PC-3 (cell line): ENCODE data around the gene TWF2. TPM values are rescaled to one million over a fixed set of nuclear protein-coding genes. Genes with fewer than 3 reads are reported as not detected.

Experiments
- ATAC-seq: fragments of 200-7000 bp; cut with Tn5 transposase; 2 replicates; pipeline ENCODE4 v1.9.1; 2020; ENCODE audit warnings: mild to moderate bottlenecking, moderate library complexity
- BruUV-seq: library from RNA; stranded (reverse); fragments of 400-500 nt; replicated peaks from 2 replicates; lab custom pipeline; 2021; lab: Mats Ljungman, UMichigan
- CTCF ChIA-PET: fragments of 300-600 bp; sonication (Branson Sonifier 250); formaldehyde crosslinking; loops from one replicate; lab custom pipeline; 2022; ENCODE audit warnings: antibody characterized with exemption; lab: Charles Lee
- POLR2A ChIA-PET: fragments of 300-600 bp; sonication (Branson Sonifier 250); formaldehyde crosslinking; loops from one replicate; lab custom pipeline; 2022; ENCODE audit warnings: antibody characterized with exemption; ENCODE audit not compliant: unreplicated experiment; lab: Charles Lee
- DNase-seq: peaks from one replicate; pipeline ENCODE4 v3.0.0-alpha.2; 2015
- H2AFZ ChIP-seq: fragments of 300-600 bp; sonication (generic); 2 replicates; pipeline ENCODE4 v1.6.0; 2016; ENCODE audit warnings: antibody characterized with exemption, low read length
- H3F3A ChIP-seq: fragments of 300-600 bp; sonication (generic); one replicate; pipeline ENCODE4 v1.6.0; 2017; ENCODE audit warnings: antibody characterized with exemption, low read length, control low read depth, mild to moderate bottlenecking; ENCODE audit not compliant: unreplicated experiment
- H3K27ac ChIP-seq: fragments of 300-600 bp; sonication (generic); 2 replicates; pipeline ENCODE4 v1.5.1; 2016; ENCODE audit warnings: mild to moderate bottlenecking, low read length
- H3K27me3 ChIP-seq: fragments of 300-600 bp; sonication (generic); 2 replicates; pipeline ENCODE4 v1.6.1; 2016; ENCODE audit warnings: low read length, mixed read lengths
- H3K36me3 ChIP-seq: fragments of 300-600 bp; sonication (generic); 2 replicates; pipeline ENCODE4 v1.6.1; 2016; ENCODE audit warnings: low read depth, mixed run types, low read length, mixed read lengths
- H3K4me1 ChIP-seq: fragments of 300-600 bp; sonication (generic); 2 replicates; pipeline ENCODE4 v1.5.1; 2016; ENCODE audit warnings: low read length; ENCODE audit not compliant: insufficient read depth
- H3K4me2 ChIP-seq: fragments of 300-600 bp; sonication (generic); 2 replicates; pipeline ENCODE4 v1.6.0; 2016; ENCODE audit warnings: low read length
- H3K4me3 ChIP-seq: fragments of 300-600 bp; sonication (generic); 2 replicates; pipeline ENCODE4 v1.5.1; 2016; ENCODE audit warnings: mild to moderate bottlenecking, low read length, mixed read lengths
- H3K79me2 ChIP-seq: fragments of 300-600 bp; sonication (generic); 2 replicates; pipeline ENCODE4 v1.6.1; 2017; ENCODE audit warnings: low read length, mixed read lengths
- H3K9ac ChIP-seq: fragments of 300-600 bp; sonication (generic); 2 replicates; pipeline ENCODE4 v1.6.0; 2016; ENCODE audit warnings: mild to moderate bottlenecking, low read length
- H3K9me2 ChIP-seq: fragments of 300-600 bp; sonication (generic); replicated peaks from 2 replicates; pipeline ENCODE4 v1.6.1; 2016; ENCODE audit warnings: mixed run types, low read length, mixed read lengths
- H3K9me3 ChIP-seq: fragments of 300-600 bp; sonication (generic); 2 replicates; pipeline ENCODE4 v1.6.1; 2016; ENCODE audit warnings: low read length, mixed read lengths
- H4K20me1 ChIP-seq: fragments of 300-600 bp; sonication (generic); 2 replicates; pipeline ENCODE4 v1.6.1; 2016; ENCODE audit warnings: low read length, mixed read lengths
- CTCF ChIP-seq: fragments of 300-600 bp; sonication (generic); conservative IDR thresholded peaks from 2 replicates; pipeline ENCODE4 v1.5.1; 2017; ENCODE audit warnings: antibody characterized with exemption, low read depth, mild to moderate bottlenecking, low read length
- EZH2 ChIP-seq: fragments of 300-600 bp; sonication (generic); IDR thresholded peaks from one replicate; pipeline ENCODE4 v1.6.1; 2017; ENCODE audit warnings: antibody characterized with exemption, mild to moderate bottlenecking, low read length; ENCODE audit not compliant: unreplicated experiment
- EZH2phosphoT487 ChIP-seq: fragments of 300-600 bp; sonication (generic); IDR thresholded peaks from 2 replicates; pipeline ENCODE4 v1.6.1; 2018; ENCODE audit warnings: mild to moderate bottlenecking, antibody characterized with exemption, low read length, borderline replicate concordance
- intact Hi-C: fragments of 100-400 bp; cut with micrococcal nuclease; formaldehyde crosslinking; loops from 2 replicates; pipeline ENCODE4 v1.9.0; 2023
- total RNA-seq: library from RNA; depleted of rRNA; stranded (reverse); fragments of >200 nt; gene quantifications from 2 replicates; pipeline ENCODE4 v1.2.3, GENCODE V29; 2014

TWF2 gene
- total RNA-seq, 1 experiment from 2014 or later: 147 TPM

- Histone ChIP-seq H3K27ac (no peak overlapping the region), H3K27me3 (no peaks in the 10 kb centered on the region), H3K9me2 (no peaks in the 10 kb centered on the region), H2AFZ (no peak overlapping the region), H3K4me2 (no peak overlapping the region), H3K4me3 (no peak overlapping the region), H3K79me2 (no peaks in the 10 kb centered on the region), H4K20me1 (no peaks in the 10 kb centered on the region), H3K9me3 (no peaks in the 10 kb centered on the region), H3K9ac (no peak overlapping the region), H3K36me3 (peaks cover 31% of the 10 kb centered on the region), H3K4me1 (no peaks in the 10 kb centered on the region), H3F3A (no peaks in the 10 kb centered on the region)
- DNase-seq (no peak), ATAC-seq (no peak)
- POLR2A ChIA-PET: interaction anchor here (0.6 kb wide), 1 partner anchor 112 kb away, joined by 3 read pairs; no protein-coding TSS in a partner anchor
- intact Hi-C loops: no loop called here
- BruUV-seq: no TSS peak
- CTCF ChIA-PET: no interaction called here
- TF ChIP-seq CTCF: no peak
- no peak for TF ChIP-seq EZH2phosphoT487
- TF ChIP-seq EZH2: no peak
Observed at GRCh38 chr3:52227766-52228165, 11.2 kb downstream of the TWF2 start.

- Histone ChIP-seq H4K20me1 (no peaks in the 10 kb centered on the region), H3K4me3 (no peak overlapping the region), H3K36me3 (peaks cover 31% of the 10 kb centered on the region), H3K4me1 (no peaks in the 10 kb centered on the region), H3K27ac (no peak overlapping the region), H3K79me2 (no peaks in the 10 kb centered on the region), H3K9ac (no peak overlapping the region), H3K4me2 (no peak overlapping the region), H3K27me3 (no peaks in the 10 kb centered on the region), H3K9me3 (no peaks in the 10 kb centered on the region), H2AFZ (no peak overlapping the region), H3K9me2 (no peaks in the 10 kb centered on the region), H3F3A (no peaks in the 10 kb centered on the region)
- ChIA-PET POLR2A (interaction anchor here (0.6 kb wide), 1 partner anchor 112 kb away, joined by 3 read pairs; no protein-coding TSS in a partner anchor), CTCF (no interaction called here)
- intact Hi-C loops: no loop called here
- no peak for DNase-seq
- TF ChIP-seq CTCF: peak; percentile 41
- TF ChIP-seq EZH2: no peak
- peak; percentile 18; the same call in 1 of the 2 replicates for ATAC-seq
- BruUV-seq: no TSS peak
Observed at GRCh38 chr3:52227117-52227516, 11.8 kb downstream of the TWF2 start.

- Histone ChIP-seq H2AFZ (no peak overlapping the region), H3K79me2 (no peaks in the 10 kb centered on the region), H3K9me2 (no peaks in the 10 kb centered on the region), H3K9me3 (no peaks in the 10 kb centered on the region), H3K27me3 (no peaks in the 10 kb centered on the region), H3K9ac (no peak overlapping the region), H3K27ac (no peak overlapping the region), H3F3A (no peaks in the 10 kb centered on the region), H3K4me1 (no peaks in the 10 kb centered on the region), H3K36me3 (peaks cover 26% of the 10 kb centered on the region), H3K4me3 (no peak overlapping the region), H3K4me2 (no peak overlapping the region), H4K20me1 (no peaks in the 10 kb centered on the region)
- ATAC-seq (peak; percentile 7; the same call in 1 of the 2 replicates), DNase-seq (no peak)
- BruUV-seq: no TSS peak
- CTCF ChIA-PET: no interaction called here
- TF ChIP-seq EZH2 (no peak), EZH2phosphoT487 (no peak), CTCF (no peak)
- intact Hi-C loops: no loop called here
- POLR2A ChIA-PET: no interaction called here
Observed at GRCh38 chr3:52226229-52226817, 12.6 kb downstream of the TWF2 start.
